Fibroblast of skin of right quadriceps (primary cell): Measurements from ENCODE around the gene DPM1.

Source experiments
- DNase-seq: peaks from one replicate; pipeline ENCODE4 v3.0.0-alpha.2; 2013

Gene DPM1

GRCh38 chr20:50957798-50958614, at the start of gene DPM1:
DPM1 (minus strand) TSS chr20:50958532; CDS start chr20:50958523, 9 bp downstream.
- DNase-seq, result no peak

GRCh38 chr20:51005214-51005613, 46.9 kb upstream of the DPM1 start:
- DNase-seq, result no peak

GRCh38 chr20:51004781-51005180, 46.4 kb upstream of the DPM1 start:
- DNase-seq, result no peak

GRCh38 chr20:51004305-51004727, 46.0 kb upstream of the DPM1 start:
- no peak for DNase-seq

GRCh38 chr20:51003753-51004152, 45.4 kb upstream of the DPM1 start:
- DNase-seq, result no peak

GRCh38 chr20:51002633-51003032, 44.3 kb upstream of the DPM1 start:
- DNase-seq, result no peak

GRCh38 chr20:51001430-51002265, 43.3 kb upstream of the DPM1 start:
- no peak for DNase-seq

- DNase-seq, result no peak
Observed at GRCh38 chr20:50999355-50999754, 41.0 kb upstream of the DPM1 start.

- DNase-seq, result peak; percentile 40
Observed at GRCh38 chr20:50996901-50997865, 38.9 kb upstream of the DPM1 start.

- DNase-seq, result peak; percentile 35
Observed at GRCh38 chr20:50995506-50995905, 37.2 kb upstream of the DPM1 start.

- DNase-seq, result no peak
Observed at GRCh38 chr20:50993876-50994275, 35.5 kb upstream of the DPM1 start.

GRCh38 chr20:50992733-50993457, 34.6 kb upstream of the DPM1 start:
- DNase-seq, result peak; percentile 79

GRCh38 chr20:50992336-50992732, 34.0 kb upstream of the DPM1 start:
- DNase-seq, result no peak

- no peak for DNase-seq
Observed at GRCh38 chr20:50991076-50991475, 32.7 kb upstream of the DPM1 start.

- peak; percentile 84 for DNase-seq
Observed at GRCh38 chr20:50987493-50988210, 29.3 kb upstream of the DPM1 start.

- DNase-seq, result no peak
Observed at GRCh38 chr20:50983321-50983720, 25.0 kb upstream of the DPM1 start.

GRCh38 chr20:50982363-50982762, 24.0 kb upstream of the DPM1 start:
- no peak for DNase-seq

- DNase-seq, result no peak
Observed at GRCh38 chr20:50981714-50982048, 23.3 kb upstream of the DPM1 start.

GRCh38 chr20:50980851-50981713, 22.8 kb upstream of the DPM1 start:
- DNase-seq, result peak; percentile 64

GRCh38 chr20:50980071-50980681, 21.8 kb upstream of the DPM1 start:
- peak; percentile 99 for DNase-seq
